Glutamatergic neuron (in vitro differentiated cells): Measurements from ENCODE around the gene ETS1. TPM values are rescaled to one million over a fixed set of nuclear protein-coding genes. Genes with fewer than 3 reads are reported as not detected.

ENCODE experiments used
- DNase-seq: peaks from one replicate; pipeline ENCODE4 v3.0.0; 2022
- H3K27ac Mint-ChIP-seq: one replicate; pipeline ENCODE4 v1.8.0; 2020; ENCODE audit warnings: mild to moderate bottlenecking, mixed read lengths, inconsistent platforms; ENCODE audit not compliant: unreplicated experiment
- H3K27me3 Mint-ChIP-seq: one replicate; pipeline ENCODE4 v1.8.0; 2020; ENCODE audit warnings: mild to moderate bottlenecking, moderate library complexity, mixed read lengths, inconsistent platforms; ENCODE audit not compliant: unreplicated experiment
- H3K36me3 Mint-ChIP-seq: one replicate; pipeline ENCODE4 v1.8.0; 2020; ENCODE audit warnings: mild to moderate bottlenecking, mixed read lengths, inconsistent platforms; ENCODE audit not compliant: unreplicated experiment
- H3K4me1 Mint-ChIP-seq: one replicate; pipeline ENCODE4 v1.8.0; 2020; ENCODE audit warnings: mild to moderate bottlenecking, low read depth, mixed read lengths, inconsistent platforms; ENCODE audit not compliant: unreplicated experiment
- H3K4me3 Mint-ChIP-seq: one replicate; pipeline ENCODE4 v1.8.0; 2020; ENCODE audit warnings: mild to moderate bottlenecking, mixed read lengths, inconsistent platforms; ENCODE audit not compliant: unreplicated experiment
- H3K9me3 Mint-ChIP-seq: one replicate; pipeline ENCODE4 v1.8.0; 2020; ENCODE audit warnings: mild to moderate bottlenecking, moderate library complexity, mixed read lengths, inconsistent platforms; ENCODE audit not compliant: unreplicated experiment
- CTCF ChIP-seq: fragments of 200-600 bp; sonication (generic); IDR thresholded peaks from one replicate; pipeline ENCODE4 v1.5.0; 2021; ENCODE audit not compliant: partially characterized antibody, unreplicated experiment
- total RNA-seq: library from RNA; stranded (reverse); fragmentation: NEBNext Ultra II Directional; extraction: Animal tissue kit (Norgen Biotek cat#: 25700); gene quantifications from one replicate; pipeline ENCODE4 v1.2.1, GENCODE V29; 2021; ENCODE audit not compliant: unreplicated experiment

ETS1 gene
- total RNA-seq, 1 donor from 2014 or later: 1.0 TPM

- Mint-ChIP-seq H3K4me3 (no peak overlapping the region), H3K27ac (no peak overlapping the region), H3K36me3 (no peaks in the 10 kb centered on the region), H3K4me1 (no peaks in the 10 kb centered on the region), H3K9me3 (no peaks in the 10 kb centered on the region), H3K27me3 (peaks cover 2% of the 10 kb centered on the region)
- DNase-seq: no peak
- TF ChIP-seq CTCF: no peak
These were observed 129.0 kb downstream of the ETS1 start for GRCh38 chr11:128458321-128458720.

GRCh38 chr11:128457874-128458273 lies 129.5 kb downstream of the ETS1 start:
- Mint-ChIP-seq H3K4me3 (no peak overlapping the region), H3K27ac (no peak overlapping the region), H3K9me3 (no peaks in the 10 kb centered on the region), H3K36me3 (no peaks in the 10 kb centered on the region), H3K27me3 (peaks cover 2% of the 10 kb centered on the region), H3K4me1 (no peaks in the 10 kb centered on the region)
- no peak for TF ChIP-seq CTCF
- DNase-seq: no peak

- Mint-ChIP-seq H3K9me3 (no peaks in the 10 kb centered on the region), H3K4me3 (no peak overlapping the region)
These were observed 130.6 kb downstream of the ETS1 start for GRCh38 chr11:128456566-128457268.

GRCh38 chr11:128455766-128456165 lies 131.6 kb downstream of the ETS1 start:
- H3K27me3 Mint-ChIP-seq: peaks cover 2% of the 10 kb centered on the region
- H3K4me3 Mint-ChIP-seq: no peak overlapping the region
- H3K4me1 Mint-ChIP-seq: no peaks in the 10 kb centered on the region
- H3K27ac Mint-ChIP-seq: no peak overlapping the region
- no peaks in the 10 kb centered on the region for H3K9me3 Mint-ChIP-seq
- no peaks in the 10 kb centered on the region for H3K36me3 Mint-ChIP-seq
- no peak for DNase-seq
- TF ChIP-seq CTCF: no peak

More at GRCh38 chr11:128456566-128457268, 130.6 kb downstream of the ETS1 start:
- Mint-ChIP-seq H3K27me3 (peaks cover 2% of the 10 kb centered on the region), H3K4me1 (no peaks in the 10 kb centered on the region), H3K27ac (no peak overlapping the region), H3K36me3 (no peaks in the 10 kb centered on the region)
- DNase-seq: no peak
- TF ChIP-seq CTCF: no peak

DNA sequence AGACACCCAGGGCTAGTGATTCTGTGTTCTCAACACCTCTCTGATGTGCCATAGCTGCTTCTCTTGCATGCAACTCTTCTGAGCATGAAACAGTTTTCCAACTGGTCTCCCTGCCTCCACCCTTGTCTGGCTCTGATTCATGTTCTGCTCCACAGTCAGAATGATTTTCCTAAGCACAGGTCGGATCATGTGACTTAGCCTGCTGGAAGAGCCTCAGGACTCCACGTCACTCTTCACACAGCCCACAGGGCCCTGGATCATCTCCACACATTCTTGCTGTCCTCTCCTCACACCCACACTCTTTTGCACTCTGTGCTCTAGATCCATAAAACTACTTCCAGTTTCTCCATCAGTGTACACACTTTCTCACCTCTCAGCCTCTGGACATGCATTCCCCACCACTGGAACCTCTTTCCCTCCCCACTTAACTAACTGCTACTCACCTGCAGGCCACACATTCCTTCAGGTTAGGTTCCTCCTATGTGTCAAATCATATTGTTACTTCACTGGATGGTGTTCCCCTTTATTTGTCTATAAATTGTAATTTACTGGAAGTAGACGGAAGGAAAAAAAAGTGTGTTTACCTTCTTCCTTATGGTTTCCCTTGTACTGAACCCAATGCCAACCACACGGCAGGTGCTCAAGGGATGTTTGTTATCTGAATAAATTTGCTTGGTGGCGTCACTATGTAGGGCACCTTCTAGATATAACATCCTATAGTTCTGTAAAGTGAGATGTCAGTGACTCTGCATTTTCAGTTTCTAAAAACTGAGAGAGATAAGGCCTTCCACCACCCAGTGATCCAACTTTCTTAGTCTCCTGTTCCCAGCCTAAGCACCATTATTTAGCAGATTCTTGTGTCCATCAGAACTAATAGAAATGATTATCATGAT lies 133.7 kb downstream of the ETS1 start:
- no peaks in the 10 kb centered on the region for H3K9me3 Mint-ChIP-seq
- no peak for TF ChIP-seq CTCF
- no peaks in the 10 kb centered on the region for H3K36me3 Mint-ChIP-seq
- H3K4me3 Mint-ChIP-seq: no peak overlapping the region
- no peaks in the 10 kb centered on the region for H3K4me1 Mint-ChIP-seq
- no peak for DNase-seq
- no peak overlapping the region for H3K27ac Mint-ChIP-seq
- no peaks in the 10 kb centered on the region for H3K27me3 Mint-ChIP-seq
